ENCODE data around the gene TROAP.
"Not testable (repeated sequence)": the region's sequence is repeated elsewhere in the genome, so short reads cannot be mapped to it uniquely, and the experiment has no call there.

The TROAP gene

DNA sequence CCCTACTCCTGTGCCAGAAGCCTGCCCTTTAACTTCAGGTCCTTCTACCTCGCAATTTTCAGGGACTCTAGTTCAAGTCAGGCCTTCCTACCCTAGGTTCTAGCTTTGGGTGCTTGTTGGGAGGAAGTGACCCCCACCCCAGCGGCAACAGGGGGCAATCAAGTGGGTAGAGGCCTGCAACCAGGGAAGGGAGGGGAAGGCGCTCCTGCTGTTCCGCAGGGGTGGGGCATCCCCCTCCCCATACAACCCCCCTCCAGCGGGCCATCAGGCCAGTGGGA is 28.3 kb upstream of the TROAP start:
- no peak for DNase-seq

DNA sequence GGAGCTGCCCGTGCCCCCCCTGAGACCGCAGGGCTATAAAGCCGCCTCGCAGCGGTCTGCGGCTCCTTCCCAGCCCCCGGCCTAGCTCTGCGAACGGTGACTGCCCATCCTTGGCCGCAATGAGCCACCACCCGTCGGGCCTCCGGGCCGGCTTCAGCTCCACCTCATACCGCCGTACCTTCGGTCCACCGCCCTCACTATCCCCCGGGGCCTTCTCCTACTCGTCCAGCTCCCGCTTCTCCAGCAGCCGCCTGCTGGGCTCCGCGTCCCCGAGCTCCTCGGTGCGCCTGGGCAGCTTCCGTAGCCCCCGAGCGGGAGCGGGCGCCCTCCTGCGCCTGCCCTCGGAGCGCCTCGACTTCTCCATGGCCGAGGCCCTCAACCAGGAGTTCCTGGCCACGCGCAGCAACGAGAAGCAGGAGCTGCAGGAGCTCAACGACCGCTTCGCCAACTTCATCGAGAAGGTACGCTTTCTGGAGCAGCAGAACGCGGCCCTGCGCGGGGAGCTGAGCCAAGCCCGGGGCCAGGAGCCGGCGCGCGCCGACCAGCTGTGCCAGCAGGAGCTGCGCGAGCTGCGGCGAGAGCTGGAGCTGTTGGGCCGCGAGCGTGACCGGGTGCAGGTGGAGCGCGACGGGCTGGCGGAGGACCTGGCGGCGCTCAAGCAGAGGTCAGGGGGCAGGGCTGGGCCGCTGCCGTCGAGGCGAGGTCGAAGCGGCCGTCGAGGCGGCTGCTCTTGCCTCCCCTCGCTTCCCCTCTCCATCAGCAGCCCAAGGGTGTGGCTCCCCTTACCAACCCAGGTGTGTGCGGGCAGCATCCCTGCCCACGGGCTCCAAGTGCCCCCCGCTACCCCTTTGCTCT is 27.7 kb upstream of the TROAP start, which contains the start of gene PRPH:
TSS of gene PRPH (plus strand) at position 66 of the 855 bp plus-strand sequence. CDS start at position 120, 54 bp downstream.
- DNase-seq: no peak

DNA sequence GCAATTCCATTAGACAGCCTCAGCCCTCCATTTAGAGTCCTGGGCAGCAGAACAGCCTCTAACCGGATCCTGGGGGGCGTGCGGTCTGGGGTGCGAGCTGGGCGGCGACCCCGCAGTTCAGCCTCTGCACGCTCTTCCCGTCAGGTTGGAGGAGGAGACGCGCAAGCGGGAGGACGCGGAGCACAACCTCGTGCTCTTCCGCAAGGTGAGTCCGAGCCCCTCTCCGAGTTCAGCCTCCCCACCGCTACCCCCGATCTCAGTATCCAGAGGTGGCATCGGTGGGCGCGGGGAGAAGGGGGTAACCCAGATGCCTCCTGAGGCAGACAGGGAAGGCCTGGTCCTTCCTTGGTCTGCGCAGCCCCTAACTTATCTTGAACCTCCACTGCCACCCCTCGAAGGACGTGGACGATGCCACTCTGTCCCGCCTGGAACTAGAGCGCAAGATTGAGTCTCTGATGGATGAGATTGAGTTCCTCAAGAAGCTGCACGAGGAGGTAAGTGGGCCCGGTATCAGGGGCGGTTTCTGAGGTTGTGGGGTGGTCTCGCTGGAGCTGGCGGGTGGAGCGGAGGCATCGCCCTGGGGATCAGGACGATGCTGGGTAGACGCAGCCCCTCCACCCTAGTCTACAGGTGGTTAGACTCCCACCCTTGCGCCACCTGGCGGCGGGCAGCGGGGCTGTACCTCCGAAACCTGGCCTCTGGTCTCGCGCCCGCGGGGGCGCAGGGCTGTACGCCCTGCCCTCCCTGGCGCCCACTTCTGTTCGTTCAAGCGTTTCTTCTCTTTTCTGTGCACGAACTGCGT is 26.8 kb upstream of the TROAP start:
- peak; percentile 69 for DNase-seq

DNA sequence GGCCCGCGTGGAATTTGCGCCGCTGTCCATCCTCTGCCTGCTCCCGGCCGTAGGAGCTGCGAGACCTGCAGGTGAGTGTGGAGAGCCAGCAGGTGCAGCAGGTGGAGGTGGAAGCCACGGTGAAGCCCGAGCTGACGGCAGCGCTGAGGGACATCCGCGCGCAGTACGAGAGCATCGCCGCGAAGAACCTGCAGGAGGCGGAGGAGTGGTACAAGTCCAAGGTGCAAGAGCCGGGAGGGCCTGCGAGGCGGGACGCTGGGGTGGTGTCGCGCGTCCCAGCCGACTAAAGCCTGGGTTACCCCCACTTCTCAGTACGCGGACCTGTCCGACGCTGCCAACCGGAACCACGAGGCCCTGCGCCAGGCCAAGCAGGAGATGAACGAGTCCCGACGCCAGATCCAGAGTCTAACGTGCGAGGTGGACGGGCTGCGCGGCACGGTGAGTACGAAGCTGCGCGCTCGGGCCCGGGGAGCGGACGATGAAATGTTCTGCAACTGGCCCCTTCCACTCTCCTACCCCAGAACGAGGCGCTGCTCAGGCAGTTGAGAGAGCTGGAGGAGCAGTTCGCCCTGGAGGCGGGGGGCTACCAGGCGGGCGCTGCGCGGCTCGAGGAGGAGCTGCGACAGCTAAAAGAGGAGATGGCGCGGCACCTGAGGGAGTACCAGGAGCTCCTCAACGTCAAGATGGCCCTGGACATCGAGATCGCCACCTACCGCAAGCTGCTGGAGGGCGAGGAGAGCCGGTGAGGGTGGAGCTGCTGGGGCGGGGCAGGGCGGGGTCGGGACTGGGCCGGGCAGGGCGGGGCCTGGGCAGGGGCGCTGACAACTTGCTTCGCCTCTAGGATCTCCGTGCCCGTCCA is 26.0 kb upstream of the TROAP start:
- DNase-seq: no peak

DNA sequence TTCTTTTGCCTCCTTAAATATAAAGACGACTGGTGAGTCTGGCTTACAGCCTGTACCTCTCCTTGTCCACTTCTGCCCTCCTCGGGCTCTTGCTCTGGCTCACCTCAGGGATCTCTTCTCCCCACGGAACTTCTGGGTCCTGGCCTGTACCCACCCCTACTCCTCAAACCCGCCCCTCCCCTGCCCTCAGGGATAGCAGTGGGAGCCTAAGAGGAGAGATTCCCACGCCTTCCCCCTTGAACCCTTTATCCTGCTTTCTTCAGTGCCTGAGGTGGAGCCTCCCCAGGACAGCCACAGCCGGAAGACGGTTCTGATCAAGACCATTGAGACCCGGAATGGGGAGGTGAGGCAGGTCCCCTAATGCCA is 25.4 kb upstream of the TROAP start:
- no peak for DNase-seq

DNA sequence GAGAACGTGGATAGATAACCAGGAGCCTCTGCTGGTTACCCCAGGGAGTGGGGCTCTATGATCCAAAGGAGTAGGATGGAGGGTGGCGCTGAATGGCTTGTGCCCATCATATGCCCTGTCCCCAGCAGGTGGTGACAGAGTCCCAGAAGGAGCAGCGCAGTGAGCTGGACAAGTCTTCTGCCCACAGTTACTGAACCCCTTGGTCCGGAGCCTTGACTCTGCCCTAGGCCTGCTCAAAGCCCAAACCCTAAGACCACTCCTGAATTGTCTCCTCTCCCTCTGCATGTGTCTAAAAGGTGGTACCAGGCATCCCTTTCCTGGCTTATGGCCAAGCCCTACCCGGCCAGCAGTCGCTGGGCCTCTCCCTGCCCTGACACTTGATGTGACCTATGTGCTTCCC is 24.9 kb upstream of the TROAP start:
- no peak for DNase-seq

DNA sequence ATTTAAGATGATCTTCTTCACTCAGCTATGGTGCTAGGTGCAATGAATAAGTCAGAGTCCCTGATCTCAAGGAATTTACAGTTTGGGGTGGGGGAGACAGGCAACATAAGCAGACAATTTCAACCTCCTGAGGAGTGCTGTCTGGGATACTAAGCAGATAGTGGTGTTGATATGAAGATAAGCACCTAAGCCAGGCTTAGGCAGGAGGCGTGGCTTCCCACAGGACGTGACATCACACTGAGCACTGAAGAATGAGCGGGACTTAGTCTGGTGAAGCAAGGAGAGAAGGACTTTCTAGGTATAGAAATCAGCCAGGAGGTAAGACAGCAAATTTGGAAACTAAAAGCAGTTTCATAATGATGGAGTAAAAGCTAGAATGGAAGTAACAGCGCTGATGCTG is 21.3 kb upstream of the TROAP start:
- no peak for DNase-seq

DNA sequence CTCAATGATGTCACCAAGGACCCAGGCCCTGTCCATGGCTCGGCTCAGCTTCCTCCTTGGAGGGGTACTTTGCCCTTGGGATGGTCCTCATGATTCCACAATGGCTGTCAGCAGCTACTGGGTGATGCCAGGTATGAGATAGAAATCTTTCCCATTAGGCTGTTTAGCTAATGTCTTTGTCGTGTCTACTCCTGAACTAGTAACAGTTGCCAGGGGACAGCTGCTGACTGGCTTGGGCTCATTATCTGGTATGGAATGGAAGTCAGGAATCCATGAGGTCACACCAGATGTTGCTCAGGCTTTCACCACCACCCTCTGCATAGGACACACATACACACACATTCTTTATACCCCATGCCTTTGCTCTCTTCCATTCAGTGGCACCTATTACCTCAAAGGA is 18.9 kb upstream of the TROAP start:
- DNase-seq: no peak

DNA sequence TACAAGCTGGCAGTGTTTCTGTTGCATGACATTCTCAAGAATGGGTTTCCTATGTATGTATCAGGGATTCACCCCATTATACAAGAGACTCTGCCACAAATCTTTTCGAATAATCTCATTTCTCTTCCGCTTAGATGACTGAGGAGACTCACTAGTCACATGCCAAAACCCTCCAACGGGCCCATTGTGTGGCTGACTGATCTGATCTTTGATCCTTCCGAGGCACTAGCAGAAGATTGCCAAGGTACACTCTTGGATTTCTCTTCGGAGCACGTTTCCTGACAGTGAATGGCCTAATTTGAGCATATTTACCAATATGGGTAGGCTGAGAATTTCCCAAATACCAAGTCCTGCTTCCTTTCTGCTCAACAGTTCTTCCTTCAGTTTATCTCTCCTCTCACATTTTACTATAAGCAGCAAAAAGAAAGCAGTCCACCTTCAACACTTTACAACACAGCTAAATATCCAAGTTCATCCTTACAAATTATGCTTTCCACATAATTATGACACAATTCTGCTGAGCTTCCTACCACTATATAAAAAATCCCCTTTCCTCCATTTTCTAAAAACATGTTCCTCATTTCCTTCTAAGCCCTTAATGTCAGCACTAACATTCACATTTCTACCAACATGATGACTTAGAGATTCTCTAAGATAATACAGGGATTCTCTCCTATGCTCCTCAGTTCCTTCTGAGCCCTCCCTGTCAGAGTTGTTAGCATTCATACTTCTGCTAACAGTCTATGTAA is 17.1 kb upstream of the TROAP start:
- no peak for DNase-seq

DNA sequence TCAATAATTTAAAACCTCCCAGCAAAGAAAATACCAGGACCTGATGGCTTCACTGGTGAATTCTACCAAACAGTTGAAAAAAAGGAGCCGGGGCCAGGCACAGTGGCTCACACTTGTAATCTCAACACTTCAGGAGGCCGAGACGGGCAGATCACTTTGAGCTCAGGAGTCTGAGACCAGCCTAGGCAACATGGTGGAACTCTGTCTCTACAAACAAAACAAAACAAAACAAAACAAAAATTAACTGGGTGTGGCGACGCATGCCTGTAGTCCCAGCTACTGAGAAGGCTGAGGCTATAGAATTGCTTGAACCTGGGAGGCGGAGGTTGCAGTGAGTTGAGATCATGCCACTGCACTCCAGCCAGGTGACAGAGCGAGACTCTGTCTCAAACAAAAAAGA is 13.7 kb upstream of the TROAP start:
- no peak for DNase-seq

DNA sequence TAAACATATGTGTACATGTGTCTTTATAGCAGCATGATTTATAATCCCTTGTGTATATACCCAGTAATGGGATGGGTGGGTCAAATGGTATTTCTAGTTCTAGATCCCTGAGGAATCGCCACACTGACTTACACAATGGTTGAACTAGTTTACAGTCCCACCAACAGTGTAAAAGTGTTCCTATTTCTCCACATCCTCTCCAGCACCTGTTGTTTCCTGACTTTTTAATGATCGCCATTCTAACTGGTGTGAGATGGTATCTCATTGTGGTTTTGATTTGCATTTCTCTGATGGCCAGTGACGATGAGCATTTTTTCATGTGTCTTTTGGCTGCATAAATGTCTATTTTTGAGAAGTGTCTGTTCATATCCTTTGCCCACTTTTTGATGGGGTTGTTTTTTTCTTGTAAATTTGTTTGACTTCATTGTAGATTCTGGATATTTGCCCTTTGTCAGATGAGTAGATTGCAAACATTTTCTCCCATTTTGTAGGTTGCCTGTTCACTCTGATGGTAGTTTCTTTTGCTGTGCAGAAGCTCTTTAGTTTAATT is 12.5 kb upstream of the TROAP start:
- not testable (repeated sequence) for DNase-seq

DNA sequence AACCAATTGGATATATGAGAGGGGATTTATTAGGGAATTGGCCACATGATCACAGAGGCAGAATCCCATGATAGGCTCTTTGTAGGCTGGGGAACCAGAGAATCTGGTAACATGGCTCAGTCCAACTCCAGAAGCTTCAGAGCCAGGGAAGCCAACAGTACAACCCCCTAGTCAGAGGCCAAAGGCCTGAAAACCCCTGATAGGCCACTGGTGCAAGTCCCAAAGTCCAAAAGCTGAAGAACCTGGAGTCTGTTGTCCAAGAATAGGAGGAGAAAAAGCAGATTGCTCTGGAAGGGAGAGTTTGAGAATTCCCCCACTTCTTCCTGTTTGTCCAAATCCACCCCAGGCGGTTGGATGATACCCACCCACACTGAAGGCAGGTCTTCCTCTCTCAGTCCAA is 8.2 kb upstream of the TROAP start:
- DNase-seq: no peak

DNA sequence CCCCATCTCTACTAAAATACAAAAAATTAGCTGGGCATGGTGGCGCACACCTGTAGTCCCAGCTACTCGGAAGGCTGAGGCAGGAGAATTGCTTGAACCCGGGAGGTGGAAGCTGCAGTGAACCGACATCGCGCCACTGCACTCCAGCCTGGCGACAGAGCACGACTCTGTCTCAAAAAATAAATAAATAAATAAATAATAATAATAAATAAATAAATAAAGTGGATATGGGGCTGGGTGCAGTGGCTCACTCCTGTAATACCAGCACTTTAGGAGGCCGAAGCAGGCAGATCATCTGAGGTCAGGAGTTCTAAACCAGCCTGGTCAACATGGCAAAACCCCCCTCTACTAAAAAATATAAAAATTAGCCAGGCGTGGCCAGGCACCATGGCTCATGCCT is 5.9 kb upstream of the TROAP start:
- DNase-seq: not testable (repeated sequence)

DNA sequence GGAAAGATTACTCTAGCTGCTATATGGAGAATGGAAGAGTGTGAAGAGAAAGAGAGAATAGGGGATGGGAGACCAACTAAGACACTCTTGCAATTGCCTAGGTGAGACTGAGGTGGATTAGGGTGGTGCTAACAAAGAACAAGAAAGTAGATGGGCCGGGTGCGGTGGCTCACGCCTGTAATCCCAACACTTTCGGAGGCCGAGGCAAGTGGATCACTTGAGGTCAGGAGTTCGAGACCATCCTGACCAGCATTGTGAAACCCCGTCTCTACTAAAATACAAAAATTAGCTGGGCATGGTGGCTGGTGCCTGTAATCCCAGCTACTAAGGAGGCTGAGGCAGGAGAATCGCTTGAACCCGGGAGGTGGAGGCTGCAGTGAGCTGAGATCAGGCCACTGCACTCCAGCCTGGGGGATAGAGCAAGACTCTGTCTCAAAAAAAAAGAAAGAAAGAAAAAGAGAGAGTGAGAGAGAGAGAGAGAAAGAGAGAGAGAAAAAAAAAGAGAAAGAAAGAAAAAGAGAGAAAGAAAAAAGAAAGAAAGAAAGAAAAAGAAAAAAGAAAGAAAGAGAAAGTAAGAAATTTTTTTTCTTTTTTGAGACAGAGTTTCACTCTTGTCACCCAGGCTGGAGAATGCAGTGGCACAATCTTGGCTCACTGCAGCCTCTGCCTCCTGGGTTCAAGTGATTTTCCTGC is 2.5 kb upstream of the TROAP start:
- DNase-seq: not testable (repeated sequence)

DNA sequence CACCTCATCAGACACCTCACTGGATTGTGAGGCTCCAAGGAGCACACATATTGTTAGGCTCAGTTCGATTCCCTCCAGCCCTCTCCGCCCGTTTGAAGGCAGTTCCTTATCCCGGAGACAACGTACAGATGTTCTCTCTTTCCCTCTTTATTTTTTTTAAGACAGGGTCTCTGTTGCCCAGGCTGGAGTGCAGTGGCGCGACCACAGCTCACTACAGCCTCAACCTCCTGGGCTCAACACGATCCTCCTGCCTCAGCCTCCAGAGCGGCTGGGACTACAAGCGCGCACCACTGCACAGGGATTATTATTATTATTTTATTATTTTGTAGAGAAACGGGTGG is 718 bp upstream of the TROAP start:
- DNase-seq: no peak

DNA sequence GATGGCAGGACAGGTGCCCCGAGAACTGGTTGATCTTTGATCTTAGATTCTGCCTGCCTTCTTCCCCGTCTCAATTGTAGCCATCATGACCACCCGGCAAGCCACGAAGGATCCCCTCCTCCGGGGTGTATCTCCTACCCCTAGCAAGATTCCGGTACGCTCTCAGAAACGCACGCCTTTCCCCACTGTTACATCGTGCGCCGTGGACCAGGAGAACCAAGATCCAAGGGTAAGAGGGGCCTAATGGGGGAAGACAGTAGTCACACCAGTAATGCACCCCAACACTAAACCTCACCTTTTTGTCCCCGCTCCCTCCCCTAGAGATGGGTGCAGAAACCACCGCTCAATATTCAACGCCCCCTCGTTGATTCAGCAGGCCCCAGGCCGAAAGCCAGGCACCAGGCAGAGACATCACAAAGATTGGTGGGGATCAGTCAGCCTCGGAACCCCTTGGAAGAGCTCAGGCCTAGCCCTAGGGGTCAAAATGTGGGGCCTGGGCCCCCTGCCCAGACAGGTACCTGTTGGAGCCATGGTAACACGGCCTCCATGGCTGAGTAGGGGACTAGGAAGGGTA is 556 bp downstream of the TROAP start:
- DNase-seq: no peak

DNA sequence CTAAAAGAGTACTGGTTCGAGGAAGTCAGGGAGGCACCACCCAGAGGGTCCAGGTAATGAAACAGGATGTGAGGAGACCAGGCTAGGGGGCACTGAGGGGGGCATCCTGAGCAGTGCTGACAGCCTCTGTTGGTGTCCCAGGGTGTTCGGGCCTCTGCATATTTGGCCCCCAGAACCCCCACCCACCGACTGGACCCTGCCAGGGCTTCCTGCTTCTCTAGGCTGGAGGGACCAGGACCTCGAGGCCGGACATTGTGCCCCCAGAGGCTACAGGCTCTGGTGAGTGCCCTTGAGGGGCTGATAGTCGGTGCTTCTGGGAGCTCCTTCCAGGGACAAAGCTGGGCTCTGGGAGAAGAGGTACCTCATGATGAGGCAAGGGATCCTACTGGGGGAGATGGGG is 2.6 kb downstream of the TROAP start:
- DNase-seq: no peak

DNA sequence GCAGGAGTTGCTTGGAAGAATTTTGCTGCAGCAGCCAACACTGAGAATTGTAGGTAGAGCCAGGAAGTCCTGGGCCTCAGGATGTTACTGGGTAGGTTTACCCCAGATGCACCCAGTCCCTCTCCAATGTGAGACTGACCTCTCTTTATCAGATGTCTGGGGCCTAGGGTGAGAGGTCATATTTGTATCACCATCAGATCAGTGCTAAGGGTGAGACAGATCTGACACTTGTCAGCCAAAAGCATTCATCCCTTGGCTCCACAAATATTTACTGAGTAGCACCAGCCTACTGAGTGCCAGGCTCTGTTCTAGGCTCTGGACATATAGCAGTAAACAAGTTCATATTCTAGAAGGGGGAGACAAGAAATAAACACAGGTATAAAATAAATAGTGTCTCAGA is 4.3 kb downstream of the TROAP start:
- DNase-seq: no peak

DNA sequence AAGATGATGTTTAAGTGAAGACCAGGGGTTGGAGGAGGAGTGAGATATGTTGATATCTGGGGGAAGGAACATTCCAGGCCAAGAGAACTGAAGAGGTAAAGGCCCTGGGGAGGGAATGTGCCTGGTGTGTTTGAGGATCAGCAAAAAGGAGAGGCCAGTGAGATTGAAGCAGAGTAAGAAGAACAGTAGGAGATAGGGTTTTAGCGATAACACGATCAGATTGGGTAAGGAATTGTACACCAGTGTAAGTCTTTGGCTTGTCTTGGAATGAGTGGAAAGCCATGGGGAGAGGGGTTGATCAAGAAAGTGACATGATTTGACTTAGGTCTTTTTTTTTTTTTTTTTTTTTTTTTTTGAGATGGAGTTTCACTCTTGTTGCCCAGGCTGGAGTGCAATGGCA is 4.8 kb downstream of the TROAP start:
- no peak for DNase-seq

DNA sequence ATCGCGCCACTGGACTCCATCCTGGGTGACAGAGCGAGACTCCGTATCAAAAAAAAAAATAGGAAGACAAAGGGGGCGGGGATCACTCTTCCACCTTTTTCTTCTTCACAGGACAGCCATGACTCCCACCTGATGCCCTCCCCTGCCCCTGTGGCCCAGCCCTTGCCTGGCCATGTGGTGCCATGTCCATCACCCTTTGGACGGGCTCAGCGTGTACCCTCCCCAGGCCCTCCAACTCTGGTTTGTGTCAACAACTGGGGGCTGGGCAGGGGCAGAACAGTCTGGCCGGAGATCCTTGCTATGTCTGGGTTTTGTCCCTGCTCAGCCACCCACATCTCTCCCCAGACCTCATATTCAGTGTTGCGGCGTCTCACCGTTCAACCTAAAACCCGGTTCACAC is 5.8 kb downstream of the TROAP start:
- DNase-seq: no peak

DNA sequence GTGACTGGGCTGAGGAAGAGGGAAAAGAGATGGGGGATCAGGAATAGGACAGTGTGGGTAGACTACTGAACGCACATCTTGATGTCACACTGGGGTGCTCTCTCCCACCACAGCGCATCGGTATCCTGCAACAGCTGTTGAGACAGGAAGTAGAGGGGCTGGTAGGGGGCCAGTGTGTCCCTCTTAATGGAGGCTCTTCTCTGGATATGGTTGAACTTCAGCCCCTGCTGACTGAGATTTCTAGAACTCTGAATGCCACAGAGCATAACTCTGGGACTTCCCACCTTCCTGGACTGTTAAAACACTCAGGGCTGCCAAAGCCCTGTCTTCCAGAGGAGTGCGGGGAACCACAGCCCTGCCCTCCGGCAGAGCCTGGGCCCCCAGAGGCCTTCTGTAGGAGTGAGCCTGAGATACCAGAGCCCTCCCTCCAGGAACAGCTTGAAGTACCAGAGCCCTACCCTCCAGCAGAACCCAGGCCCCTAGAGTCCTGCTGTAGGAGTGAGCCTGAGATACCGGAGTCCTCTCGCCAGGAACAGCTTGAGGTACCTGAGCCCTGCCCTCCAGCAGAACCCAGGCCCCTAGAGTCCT is 7.1 kb downstream of the TROAP start:
- no peak for DNase-seq
